Loucy (cell line): Measurements from ENCODE around the gene SMG9.

ENCODE experiments used
- CTCF ChIP-seq: fragments of 200-600 bp; sonication (generic); conservative IDR thresholded peaks from 2 replicates; pipeline ENCODE4 v1.5.1; 2014; ENCODE audit warnings: mild to moderate bottlenecking, antibody characterized with exemption, low read length
- EZH2phosphoT487 ChIP-seq: fragments of 200-600 bp; IDR thresholded peaks from 2 replicates; pipeline ENCODE4 v1.6.1; 2018; ENCODE audit warnings: antibody characterized with exemption, mild to moderate bottlenecking, moderate library complexity, borderline replicate concordance

- TF ChIP-seq CTCF (no peak), EZH2phosphoT487 (no peak)
Observed at GRCh38 chr19:43715776-43716175, 39.0 kb downstream of the SMG9 start, which contains the start of gene IRGC.
